ENCODE data around the gene NOXRED1. TPM values are rescaled to one million over a fixed set of nuclear protein-coding genes. Genes with fewer than 3 reads are reported as not detected.
"Not testable (repeated sequence)": the region's sequence is repeated elsewhere in the genome, so short reads cannot be mapped to it uniquely, and the experiment has no call there.

Gene NOXRED1
- total RNA-seq (2014; rRNA removed; shearing (Covaris generic)) = 0.20 and 0.32 TPM in 2 replicates
- 0.12 and 0.18 TPM in 2 replicates for polyA plus RNA-seq (2014; cell fraction: nucleus; rRNA removed)

DNA sequence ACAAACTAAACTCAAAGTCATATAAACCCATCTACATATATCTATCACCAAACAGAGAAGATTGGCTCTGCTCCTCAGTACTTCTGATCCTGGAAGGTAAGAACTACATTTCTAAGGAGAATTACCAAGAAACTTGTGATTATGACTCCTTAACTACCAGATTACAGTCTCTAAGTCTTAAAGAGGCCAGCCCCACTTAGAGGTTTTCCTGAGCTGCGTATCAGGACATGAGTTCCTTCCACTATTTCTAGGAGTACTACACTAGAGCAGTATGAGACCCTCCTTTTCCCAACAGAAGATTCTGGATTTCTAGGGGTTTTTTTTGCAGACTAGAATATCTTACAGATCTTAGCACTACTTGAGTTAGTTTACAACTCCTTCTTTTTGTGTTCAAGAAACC, at the start of gene NOXRED1:
Gene NOXRED1, minus strand, starts transcription at position 101 of the 400 bp plus-strand sequence. CDS start 634 bp downstream, outside the sequence.
- DNase-seq (ENCODE audit: extremely low read depth, low read depth) = no peak

DNA sequence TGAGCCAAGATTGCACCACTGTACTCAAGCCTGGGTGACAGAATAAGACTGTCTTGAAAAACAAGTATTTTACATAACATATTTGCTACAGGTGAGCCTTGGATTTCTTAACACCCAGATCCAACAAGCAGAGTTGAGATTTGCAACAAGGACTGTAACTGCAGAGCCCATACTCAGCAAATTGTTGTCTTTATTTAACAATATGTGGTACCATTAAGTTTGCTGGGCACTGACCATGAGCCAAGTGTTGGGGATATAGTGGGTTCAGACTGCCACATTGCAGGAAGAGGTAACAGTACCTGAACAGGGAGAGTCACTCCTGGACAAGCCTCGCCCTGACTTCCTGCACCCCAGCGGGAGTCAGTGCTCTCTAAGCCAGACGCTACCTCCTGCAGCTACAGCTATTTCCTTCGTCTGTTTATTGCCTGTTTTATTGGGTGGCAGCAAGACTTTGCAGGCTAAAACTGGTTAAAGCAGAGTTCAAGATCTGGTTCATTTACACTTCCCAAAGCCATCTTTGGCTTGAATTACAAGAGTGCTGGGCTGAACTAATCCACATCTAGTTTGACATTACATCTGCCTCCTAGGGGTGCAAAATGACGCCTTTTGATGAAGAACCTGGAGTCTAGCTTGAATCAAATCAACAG, 47.0 kb upstream of the NOXRED1 start:
- no peak for DNase-seq (ENCODE audit: extremely low read depth, low read depth)

DNA sequence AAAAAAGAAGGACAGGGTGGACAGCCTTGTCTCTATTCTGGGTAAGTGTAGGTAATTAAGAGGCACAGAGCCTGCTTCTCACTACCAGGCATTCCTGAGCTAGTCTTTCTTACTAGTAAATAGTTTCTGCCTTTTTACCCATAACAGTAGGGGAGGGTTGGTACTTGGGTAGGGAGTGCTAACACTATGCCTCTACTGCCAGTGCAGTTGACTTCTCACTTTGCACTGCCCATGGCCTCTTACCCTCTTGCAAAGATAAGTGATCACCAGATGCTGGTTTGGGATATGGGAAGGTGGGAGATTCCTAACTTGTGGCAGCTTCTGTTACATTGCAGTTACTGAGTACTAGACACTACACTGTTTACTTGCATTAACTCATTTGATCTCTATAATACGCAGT, 46.2 kb upstream of the NOXRED1 start:
- DNase-seq (ENCODE audit: extremely low read depth, low read depth) = no peak

DNA sequence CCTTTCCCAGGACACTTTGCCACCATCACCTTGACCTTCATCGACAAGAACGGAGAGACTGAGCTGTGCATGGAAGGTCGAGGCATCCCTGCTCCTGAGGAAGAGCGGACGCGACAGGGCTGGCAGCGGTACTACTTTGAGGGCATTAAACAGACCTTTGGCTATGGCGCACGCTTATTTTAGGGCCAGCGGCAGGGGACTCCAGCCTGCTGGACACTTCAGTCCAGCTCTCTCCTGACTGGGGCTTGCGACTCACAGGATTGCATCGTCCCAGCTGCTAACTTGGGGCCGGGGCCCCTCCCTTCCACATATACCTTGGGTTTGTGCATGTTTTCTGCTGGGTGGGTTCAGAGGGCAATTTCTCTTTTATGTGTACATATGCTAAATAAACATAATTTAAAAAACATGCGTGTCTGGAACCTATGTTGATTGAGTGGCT, 45.8 kb upstream of the NOXRED1 start:
- DNase-seq (ENCODE audit: extremely low read depth, low read depth) = no peak

DNA sequence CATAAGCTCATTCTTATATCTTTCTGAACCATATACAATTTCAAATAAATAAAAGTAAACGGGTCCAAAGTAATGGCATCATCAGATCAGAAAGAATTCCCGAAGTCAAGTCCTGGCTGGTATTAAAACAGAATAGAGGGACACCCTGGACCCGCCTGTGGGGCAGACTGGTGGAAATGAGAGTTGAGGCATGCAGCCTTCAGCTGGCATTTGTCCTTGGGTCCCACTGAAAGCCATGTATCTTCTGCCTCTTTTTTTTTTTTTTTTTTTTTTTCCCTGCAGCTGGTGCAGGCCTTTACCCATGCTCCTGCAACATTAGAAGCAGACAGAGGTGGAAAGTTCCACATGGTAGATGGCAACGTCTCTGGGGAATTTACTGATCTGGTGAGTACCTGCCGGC, 44.5 kb upstream of the NOXRED1 start:
- no peak for DNase-seq (ENCODE audit: extremely low read depth, low read depth)

DNA sequence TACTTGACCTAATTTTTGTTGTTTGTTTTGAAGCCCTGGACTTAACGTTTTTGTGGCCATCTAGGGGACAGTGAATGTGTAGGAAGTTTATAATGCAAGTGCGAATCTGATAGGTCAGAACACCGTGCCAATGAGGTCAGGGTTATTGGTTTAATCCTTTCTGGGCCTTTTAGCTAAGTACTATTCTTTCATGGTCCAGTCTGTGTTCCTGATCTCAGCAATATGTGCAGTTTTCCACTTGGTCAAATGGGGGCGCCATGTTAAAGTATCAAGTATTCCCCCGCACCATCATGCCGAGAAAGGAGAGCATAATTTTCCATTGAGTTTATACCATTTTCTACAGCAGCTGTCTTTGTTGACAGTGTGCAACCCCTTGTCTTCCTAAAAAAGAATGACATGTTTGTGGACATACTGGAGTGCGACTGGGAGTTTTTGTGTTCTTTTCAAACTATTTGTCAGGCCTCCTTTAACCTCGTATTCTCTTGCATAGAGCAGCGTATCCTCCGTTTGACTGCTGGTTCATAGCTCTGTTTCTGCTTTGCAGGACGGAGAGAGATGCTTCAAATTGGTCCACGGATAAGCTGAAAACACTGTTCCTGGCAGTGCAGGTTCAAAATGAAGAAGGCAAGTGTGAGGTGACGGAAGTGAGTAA, 35.9 kb upstream of the NOXRED1 start:
- DNase-seq (ENCODE audit: extremely low read depth, low read depth) = peak; percentile 58

DNA sequence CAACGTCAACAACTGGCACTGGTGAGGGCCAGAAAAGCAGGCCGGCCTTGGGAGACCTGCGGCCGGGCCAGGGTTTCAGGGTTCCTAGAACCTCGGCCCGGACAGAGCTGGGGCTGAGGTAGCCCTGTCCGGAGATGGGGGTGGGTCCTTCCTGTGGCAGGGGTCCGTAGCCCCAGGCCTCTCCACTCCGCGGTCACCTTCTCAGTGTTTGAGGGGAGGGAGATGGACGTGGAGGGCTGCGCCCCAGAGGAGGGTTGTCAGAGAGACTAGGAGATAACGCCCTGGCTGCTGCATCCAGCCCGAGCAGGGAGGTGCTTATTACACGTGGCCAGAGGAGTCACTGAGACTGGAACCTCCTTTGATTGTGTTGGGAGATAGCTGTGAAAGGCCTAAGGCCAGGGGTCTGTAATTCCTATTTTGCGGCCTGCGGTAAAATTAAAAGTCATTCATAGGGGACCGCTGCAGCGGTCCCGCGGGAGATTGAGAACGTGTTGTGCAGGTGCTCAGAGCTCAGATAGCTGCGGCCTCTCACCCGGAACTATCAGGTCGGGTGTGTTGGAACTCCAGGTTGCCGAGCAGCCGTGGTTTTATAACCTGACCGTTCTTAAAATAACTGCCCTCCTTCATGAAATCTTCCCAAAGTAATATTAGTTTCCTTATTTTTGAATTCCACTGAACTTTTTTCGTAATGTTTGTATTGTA, 35.1 kb upstream of the NOXRED1 start:
- no peak for DNase-seq (ENCODE audit: extremely low read depth, low read depth)

DNA sequence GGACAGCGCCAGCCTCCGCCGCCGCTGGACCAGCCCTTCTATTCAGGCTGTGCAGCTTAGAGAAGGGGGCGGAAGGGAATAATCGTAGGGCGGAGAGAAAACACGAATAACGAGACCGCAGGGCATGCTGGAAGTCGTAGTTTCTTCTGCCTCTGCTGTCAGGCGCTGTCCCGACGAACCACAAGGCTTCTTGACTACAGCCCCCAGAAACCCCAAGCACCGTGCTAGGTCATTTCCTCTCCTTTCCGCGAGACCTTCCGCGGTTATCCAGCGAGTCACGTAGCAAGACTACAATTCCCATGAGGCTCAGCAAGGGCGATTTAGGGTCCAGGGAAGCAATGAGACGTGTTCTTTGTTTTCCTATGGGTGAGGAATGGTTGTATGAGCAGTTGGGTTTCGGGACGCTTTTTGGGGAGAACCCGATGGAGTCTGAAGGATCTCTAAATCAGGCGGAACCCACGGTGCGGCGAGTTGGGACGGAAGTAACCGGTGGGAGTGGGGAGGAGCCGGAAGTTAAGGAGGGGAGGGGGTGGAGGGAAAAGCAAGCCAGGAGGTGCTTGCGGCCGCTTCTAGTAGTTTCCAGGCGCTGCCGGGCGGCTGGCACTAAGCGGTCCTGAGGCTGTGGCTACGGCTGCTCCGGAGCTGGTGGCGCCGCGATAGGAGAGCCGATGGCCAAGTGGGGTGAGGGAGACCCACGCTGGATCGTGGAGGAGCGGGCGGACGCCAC, 34.4 kb upstream of the NOXRED1 start, which contains the start of the genes AHSA1 and VIPAS39:
Gene AHSA1, plus strand, starts transcription at position 572 of the 727 bp plus-strand sequence. Its CDS starts 97 bp downstream, at position 669.
Gene VIPAS39, minus strand, starts transcription at position 80 of the 727 bp plus-strand sequence. CDS start 3,499 bp downstream, outside the sequence.
- DNase-seq (ENCODE audit: extremely low read depth, low read depth) = peak; percentile 99

GRCh38 chr14:77457115-77457521, 33.8 kb upstream of the NOXRED1 start:
- DNase-seq (ENCODE audit: extremely low read depth, low read depth) = no peak

- DNase-seq (ENCODE audit: extremely low read depth, low read depth) = no peak
These were observed 32.8 kb upstream of the NOXRED1 start for GRCh38 chr14:77455966-77456640.

DNA sequence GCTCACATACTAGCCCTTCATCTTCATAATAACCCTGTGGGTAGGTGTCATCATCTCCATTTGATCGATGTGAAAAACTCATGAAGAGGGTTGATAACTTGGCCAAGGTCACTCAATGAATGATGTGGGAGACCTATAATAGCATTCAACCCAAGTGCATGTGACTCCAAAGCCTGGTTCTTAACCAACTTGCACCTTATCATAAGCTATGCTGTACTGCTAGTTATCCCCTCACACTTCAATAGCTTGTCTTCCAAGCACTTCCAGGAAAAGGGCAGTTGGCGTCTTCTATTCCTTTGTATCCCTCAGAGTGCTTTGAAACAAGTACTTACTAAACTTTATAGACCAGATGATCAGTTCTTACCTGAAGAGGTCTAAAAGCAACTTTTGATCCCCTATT, 18.9 kb upstream of the NOXRED1 start:
- DNase-seq (ENCODE audit: extremely low read depth, low read depth) = no peak

- DNase-seq (ENCODE audit: extremely low read depth, low read depth) = no peak
These were observed 16.5 kb upstream of the NOXRED1 start for GRCh38 chr14:77439861-77440260.

- DNase-seq (ENCODE audit: extremely low read depth, low read depth) = no peak
These were observed 15.3 kb upstream of the NOXRED1 start for GRCh38 chr14:77438596-77438995.

GRCh38 chr14:77436042-77436441, 12.7 kb upstream of the NOXRED1 start:
- DNase-seq (ENCODE audit: extremely low read depth, low read depth) = no peak

- no peak for DNase-seq (ENCODE audit: extremely low read depth, low read depth)
These were observed 3.1 kb upstream of the NOXRED1 start for GRCh38 chr14:77426396-77426795.

DNA sequence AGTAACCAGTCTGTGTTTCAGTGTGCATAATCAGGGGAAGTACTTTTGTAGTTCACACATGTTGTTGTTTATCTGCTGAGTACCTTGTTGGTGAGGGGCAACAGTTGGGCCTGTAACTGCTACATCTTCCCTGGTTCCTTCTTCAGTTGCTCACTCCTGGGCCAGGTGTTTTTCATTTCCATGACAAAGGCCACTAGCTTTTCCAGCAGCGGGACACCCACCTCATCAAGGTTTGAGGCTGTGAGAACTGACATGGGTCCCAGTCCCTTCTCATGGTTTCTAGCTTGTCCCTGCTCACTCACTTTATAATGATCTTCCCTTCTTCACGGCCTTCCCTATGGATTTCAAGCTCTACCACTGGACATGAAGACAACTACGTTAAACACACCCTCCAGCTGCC, 1.5 kb upstream of the NOXRED1 start:
- no peak for DNase-seq (ENCODE audit: extremely low read depth, low read depth)

GRCh38 chr14:77421201-77421600, 2.1 kb downstream of the NOXRED1 start:
- DNase-seq (ENCODE audit: extremely low read depth, low read depth) = no peak

DNA sequence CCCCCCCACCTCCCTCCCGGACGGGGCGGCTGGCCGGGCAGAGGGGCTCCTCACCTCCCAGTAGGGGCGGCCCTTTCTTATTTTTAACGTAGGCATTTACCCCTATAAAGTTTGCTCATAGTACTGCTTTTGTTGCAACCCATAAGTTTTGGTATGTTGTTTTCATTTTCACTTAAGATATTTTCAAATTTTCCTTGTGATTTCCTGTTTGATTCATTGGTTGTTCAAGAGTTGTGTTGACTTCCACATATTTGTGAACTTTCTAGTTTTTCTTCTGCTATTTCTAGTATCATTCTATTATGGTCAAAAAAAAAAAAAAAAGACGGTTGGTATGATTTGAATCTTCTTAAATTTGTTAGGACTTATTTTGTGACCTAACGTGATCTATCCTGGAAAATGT, 6.5 kb downstream of the NOXRED1 start:
- no peak for DNase-seq (ENCODE audit: extremely low read depth, low read depth)

DNA sequence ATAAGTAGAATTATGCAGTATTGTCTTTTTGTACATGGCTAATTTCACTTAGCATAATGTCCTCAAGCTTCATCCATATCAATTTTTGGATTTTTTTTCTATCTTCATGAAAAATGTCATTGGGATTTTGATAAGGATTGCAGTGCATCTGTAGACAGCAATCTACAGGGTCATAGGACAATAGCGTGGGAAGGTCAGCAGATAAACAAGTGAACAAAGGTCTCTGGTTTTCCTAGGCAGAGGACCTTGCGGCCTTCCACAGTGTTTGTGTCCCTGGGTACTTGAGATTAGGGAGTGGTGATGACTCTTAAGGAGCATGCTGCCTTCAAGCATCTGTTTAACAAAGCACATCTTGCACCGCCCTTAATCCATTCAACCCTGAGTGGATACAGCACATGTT, 7.2 kb downstream of the NOXRED1 start:
- not testable (repeated sequence) for DNase-seq (ENCODE audit: extremely low read depth, low read depth)

DNA sequence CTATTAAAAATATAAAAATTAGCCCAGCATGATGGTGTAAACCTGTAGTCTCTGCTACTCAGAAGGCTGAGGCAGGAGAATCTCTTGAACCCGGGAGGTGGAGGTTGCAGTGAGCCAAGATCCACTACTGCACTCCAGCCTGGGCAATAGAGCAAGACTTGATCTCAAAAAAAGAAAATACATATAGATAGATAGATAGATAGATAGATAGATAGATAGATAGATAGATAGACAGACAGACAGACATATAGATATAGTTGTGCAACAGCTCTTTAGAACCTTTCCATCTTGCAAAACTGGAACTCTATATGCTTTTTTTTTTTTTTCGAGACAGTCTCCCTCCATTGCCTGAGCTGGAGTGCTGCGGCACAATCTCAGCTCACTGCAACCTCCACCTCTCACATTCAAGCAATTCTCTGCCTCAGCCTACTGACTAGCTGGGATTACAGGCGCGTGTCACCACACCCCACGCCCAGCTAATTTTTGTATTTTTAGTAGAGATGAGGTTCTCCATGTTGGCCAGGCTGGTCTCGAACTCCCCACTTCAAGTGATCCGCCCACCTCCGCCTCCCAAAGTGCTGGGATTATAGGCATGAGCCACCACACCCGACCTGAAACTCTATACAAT, 7.8 kb downstream of the NOXRED1 start:
- not testable (repeated sequence) for DNase-seq (ENCODE audit: extremely low read depth, low read depth)

Data from NCI-H460 (cell line).